ELF-1 (cell line): Measurements from ENCODE around the gene SULT2B1.

ENCODE experiments used
- DNase-seq: peaks from one replicate; pipeline ENCODE4 v3.0.0-alpha.2; 2016; ENCODE audit warnings: low read depth, low spot score

The SULT2B1 gene

DNA sequence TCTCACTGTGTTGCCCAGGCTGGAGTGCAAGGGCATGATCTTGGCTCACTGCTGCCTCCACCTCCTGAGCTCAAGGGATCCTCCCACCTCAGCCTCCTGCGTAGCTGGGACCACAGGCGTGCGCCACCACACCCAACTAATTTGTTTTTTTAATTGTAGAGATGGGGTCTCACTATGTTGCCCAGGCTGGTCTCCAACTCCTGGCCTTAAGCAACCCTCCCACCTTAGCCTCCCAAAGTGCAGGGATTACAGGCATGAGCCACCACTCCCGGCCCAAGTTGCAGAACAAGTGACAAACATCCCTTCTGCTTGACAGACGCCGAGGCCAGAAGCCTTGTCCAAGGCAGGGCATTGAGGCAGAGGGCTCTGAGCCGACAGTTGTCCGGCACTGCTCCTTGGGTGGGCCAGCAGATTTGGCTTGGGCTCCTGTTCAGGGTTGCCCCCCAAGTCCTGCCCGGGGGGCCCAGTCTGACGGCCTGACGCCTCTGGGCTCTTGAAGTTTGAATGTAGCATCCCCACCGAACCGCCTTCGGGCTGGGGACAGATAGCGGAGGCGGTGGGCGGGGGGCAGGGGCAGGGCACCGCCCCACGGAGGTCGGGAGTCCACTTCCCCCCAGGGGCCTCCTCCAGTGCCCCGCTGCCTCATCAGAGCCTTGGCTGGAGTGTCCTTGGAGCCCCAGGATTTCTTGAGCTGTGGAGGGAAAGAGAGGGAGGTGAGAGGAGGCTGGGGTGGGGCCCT is 48.9 kb downstream of the SULT2B1 start:
- no peak for DNase-seq

- no peak for DNase-seq
Measured at GRCh38 chr19:48603001-48603400, 51.0 kb downstream of the SULT2B1 start.

- DNase-seq, result no peak
Measured at GRCh38 chr19:48603449-48603848, 51.5 kb downstream of the SULT2B1 start.

- no peak for DNase-seq
Measured at GRCh38 chr19:48603850-48604249, 51.9 kb downstream of the SULT2B1 start.

GRCh38 chr19:48606463-48607358 is 54.7 kb downstream of the SULT2B1 start, which contains the start of gene SPACA4:
SPACA4 (plus strand) TSS chr19:48606742; CDS start chr19:48606979, 237 bp downstream.
- no peak for DNase-seq

DNA sequence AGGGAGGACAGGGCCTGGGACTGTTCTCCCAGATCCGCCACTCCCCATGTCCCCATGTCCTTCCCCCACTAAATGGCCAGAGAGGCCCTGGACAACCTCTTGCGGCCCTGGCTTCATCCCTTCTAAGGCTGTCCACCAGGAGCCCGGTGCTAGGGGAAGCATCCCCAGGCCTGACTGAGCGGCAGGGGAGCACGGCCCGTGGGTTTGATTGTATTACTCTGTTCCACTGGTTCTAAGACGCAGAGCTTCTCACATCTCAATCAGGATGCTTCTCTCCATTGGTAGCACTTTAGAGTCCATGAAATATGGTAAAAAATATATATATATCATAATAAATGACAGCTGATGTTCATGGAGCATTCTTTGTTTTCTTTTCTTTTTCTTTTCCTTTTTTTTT is 55.4 kb downstream of the SULT2B1 start:
- no peak for DNase-seq

DNA sequence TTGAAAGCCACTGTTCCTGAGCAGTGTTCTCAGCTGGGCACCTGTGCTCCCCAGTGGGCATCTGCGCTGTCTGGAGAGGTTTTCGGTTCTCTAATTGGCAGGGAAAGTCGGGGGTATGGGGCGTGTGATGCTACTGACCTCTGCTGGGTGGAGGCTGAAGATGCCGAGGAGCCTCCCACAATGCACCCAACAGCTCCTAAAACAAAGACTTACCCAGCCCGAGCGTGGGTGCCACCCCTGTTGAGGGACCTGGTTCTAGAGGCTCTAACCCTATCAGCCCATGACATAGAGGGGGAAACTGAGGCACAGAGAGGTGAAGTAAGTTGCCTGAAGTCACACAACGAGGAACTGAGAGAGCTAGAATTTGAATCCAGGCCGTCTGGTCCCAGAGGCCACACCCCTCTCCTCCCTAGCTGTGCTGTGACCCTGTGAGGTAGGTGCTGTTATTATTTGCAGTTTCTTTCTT is 56.9 kb downstream of the SULT2B1 start:
- peak; percentile 72 for DNase-seq

GRCh38 chr19:48609571-48610108 is 57.7 kb downstream of the SULT2B1 start:
- no peak for DNase-seq

- no peak for DNase-seq
Measured at GRCh38 chr19:48611872-48612271, 59.9 kb downstream of the SULT2B1 start.

- DNase-seq, result no peak
Measured at GRCh38 chr19:48613024-48613851, 61.3 kb downstream of the SULT2B1 start.

DNA sequence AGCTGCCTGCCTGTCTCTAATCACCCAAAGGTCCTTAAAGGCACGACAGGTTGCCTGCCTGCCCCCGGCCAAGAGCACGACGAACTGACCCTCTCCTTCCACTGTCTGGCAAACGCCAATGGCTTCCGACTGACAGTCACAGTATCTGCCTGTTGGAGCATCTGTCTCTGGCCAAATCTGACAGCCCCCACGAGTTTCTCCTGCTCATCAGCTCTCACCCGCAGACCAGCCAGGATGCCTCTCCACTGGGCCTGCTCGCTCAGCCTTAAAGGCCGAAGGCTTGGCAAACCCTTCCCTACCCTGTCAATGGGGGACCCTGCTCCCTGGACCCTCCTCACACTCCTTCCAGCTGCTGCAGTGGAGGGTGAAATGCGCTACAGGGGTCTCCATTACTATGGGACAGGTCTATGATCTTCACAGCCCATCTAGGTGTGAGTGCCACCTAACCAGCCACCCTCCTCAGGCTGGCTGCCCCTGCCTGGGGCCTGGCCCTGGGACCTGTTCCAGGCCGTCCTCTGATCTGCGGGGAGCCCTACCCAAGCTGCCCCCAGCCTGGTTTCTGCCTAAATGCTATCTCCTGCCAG is 62.0 kb downstream of the SULT2B1 start:
- DNase-seq, result no peak

- DNase-seq, result peak; percentile 78
Measured at GRCh38 chr19:48614436-48615230, 62.7 kb downstream of the SULT2B1 start, which contains the start of gene FAM83E. FAM83E (minus strand) TSS chr19:48615076; CDS start chr19:48613372, 1,704 bp downstream.

DNA sequence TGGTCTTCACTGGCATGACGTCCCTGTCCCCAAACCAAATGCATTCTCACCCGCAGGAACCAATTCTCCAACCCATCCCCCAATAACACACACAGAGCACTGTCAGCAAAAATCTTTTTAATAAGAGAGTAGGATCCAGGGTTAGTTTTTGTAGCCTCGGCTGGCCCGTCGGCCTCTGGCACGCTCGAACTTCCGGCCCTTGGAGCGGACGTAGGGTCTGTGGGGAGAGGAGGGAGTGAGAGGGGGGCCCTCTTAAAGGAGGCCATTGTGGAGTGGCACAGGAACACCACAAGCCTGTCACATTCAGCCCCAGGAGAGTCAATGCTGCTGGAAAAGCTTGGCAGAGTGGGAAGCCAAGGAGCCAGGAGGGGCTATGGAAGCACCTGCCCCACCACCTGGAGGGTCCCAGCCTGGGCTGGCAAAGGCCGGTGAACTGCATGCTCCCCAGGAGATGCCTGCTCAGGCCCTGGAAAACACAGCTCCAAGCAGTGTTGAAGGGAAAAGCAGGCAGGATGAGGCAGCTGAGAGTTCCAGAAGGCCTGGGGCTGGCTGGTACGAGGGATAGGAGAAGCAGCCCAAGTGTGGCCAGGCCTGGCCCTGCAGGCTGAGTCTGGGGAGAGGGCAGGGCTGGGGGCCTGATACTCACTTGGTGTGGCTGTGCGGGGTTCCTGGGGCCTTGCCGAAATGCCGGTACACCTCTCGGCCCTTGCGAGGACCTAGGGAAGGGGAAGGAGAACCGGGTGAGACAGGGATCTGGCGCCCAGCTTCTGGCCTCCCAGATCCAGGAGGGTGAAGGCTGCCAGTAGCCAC is 63.5 kb downstream of the SULT2B1 start:
- DNase-seq, result peak; percentile 30

DNA sequence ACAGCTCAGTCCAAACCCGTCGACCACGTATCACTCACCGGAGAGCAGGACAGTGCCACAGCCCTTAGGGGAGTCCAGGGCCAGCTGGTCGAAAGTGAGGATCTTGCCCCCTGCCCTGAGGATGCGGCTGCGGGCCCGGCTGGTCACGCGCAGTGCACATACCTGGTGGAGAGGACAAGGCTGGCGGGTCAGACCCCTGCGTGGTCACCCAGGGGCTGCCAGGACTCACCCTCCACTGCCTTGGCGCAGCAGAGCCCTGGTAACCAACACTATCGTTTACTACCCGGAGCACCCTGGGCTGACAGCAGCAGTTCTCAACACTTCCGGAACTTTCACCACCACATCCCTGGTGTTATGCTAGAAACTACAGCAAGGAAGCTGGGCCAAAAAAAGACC is 64.1 kb downstream of the SULT2B1 start:
- no peak for DNase-seq

DNA sequence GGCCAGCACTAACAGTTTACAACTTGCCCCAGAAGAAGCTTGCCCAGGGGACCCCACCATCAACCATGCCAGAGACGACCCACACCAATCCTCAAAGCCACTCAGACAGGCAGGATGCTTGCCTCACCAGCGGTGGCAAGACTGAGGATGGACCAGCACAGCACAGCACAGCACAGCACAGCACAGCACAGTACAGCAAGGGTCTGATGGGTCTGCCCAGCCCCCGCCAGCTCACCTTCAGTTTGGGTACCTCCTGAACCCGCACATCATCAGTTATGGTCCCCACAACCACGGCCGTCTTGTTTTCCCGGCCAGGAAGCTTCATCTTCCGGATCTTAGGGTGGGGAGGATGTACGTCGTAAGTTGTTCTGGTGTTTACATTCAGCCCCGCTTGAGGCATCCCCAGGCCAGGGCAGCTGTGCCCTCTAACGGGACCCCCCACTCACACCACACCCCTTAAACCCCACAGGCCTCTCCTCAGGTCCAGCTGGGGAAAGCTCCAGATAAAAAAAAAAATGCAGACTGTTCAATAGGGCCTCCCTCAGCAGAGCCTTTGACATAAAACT is 64.6 kb downstream of the SULT2B1 start:
- no peak for DNase-seq

GRCh38 chr19:48617146-48617937 is 65.4 kb downstream of the SULT2B1 start:
- DNase-seq, result peak; percentile 39

DNA sequence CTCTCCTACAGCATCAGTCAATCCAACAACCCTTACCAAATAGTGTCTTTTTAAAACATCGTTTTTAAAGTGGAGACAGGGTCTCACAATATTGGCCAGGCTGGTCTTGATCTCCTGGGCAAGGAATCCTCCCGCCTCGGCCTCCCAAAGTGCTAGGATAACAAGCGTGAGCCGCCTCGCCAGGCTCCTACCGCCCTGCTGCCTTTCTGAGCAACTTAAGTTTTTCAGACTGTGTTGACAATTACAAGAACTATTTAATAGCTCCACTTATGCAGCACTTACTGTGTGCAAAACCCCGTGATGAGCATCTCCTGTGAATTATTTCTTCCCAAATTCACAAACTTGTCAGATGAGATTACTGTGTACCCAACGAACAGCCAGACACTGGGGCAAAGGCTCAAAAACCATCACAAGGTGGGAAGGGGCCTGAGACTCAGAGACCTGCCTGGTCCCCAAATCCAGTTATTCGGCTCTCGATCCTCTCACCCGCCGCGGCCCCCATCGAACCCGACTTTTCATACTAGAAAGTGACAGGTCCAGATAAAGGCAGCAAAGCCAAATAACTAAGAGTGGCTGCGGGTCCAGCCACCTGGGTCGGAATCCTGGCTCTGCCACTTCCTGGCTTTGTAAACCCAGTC is 66.4 kb downstream of the SULT2B1 start:
- no peak for DNase-seq
